ENCODE data around the gene FBXL19.

DNA sequence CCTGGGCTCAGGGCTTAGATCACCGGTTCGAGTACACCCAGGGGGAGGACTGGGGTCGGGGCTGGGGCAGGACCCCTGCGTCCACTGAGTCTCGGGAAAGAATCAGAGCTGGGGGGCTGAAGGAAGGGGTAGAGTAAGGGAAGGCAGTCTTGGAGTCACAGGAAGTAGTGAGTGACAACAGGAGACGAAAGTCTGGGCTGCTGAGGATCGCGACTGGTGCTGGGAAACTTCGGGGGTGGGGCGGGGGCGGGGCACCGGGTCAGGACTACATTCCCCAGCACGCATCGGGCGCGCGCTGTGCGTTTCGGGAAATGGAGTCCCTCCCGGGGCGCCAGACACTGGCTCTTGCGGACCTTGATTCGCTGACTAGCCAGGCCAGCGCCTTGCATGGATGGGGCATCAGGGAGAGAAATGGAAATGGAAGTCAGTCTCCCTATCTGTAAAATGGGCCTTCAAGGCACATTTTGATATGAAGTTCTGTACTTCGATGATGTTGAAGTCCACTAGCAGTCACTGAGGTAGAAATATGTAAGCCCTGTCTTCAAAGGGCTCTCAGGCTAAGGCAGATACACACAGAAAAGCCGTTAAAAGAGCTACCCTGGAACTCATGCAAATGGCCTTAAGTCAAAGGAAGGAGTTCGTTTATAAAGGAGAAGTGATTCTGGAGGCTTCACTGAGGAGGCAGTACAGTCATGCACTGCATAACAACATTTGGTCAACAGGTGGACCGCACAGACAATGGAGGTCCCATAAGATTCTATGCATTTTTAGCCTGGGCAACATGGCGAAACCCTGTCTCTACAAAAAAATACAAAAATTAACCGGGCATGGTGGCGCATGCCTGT, 26.3 kb upstream of the FBXL19 start:
- TF ChIP-seq, protein P1, sequence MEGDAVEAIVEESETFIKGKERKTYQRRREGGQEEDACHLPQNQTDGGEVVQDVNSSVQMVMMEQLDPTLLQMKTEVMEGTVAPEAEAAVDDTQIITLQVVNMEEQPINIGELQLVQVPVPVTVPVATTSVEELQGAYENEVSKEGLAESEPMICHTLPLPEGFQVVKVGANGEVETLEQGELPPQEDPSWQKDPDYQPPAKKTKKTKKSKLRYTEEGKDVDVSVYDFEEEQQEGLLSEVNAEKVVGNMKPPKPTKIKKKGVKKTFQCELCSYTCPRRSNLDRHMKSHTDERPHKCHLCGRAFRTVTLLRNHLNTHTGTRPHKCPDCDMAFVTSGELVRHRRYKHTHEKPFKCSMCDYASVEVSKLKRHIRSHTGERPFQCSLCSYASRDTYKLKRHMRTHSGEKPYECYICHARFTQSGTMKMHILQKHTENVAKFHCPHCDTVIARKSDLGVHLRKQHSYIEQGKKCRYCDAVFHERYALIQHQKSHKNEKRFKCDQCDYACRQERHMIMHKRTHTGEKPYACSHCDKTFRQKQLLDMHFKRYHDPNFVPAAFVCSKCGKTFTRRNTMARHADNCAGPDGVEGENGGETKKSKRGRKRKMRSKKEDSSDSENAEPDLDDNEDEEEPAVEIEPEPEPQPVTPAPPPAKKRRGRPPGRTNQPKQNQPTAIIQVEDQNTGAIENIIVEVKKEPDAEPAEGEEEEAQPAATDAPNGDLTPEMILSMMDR (IDR thresholded peaks at IDR 0.05; ENCODE audit: low read depth, low read length, poor library complexity, severe bottlenecking): no peak
- no peak for TF ChIP-seq EZH2phosphoT487 (IDR thresholded peaks at IDR 0.05; ENCODE audit: borderline replicate concordance, low read length)

Data from DOHH2 (cell line).